ENCODE results near the gene LYSET.
"Not testable (repeated sequence)": the region's sequence is repeated elsewhere in the genome, so short reads cannot be mapped to it uniquely, and the experiment has no call there.

LYSET gene

DNA sequence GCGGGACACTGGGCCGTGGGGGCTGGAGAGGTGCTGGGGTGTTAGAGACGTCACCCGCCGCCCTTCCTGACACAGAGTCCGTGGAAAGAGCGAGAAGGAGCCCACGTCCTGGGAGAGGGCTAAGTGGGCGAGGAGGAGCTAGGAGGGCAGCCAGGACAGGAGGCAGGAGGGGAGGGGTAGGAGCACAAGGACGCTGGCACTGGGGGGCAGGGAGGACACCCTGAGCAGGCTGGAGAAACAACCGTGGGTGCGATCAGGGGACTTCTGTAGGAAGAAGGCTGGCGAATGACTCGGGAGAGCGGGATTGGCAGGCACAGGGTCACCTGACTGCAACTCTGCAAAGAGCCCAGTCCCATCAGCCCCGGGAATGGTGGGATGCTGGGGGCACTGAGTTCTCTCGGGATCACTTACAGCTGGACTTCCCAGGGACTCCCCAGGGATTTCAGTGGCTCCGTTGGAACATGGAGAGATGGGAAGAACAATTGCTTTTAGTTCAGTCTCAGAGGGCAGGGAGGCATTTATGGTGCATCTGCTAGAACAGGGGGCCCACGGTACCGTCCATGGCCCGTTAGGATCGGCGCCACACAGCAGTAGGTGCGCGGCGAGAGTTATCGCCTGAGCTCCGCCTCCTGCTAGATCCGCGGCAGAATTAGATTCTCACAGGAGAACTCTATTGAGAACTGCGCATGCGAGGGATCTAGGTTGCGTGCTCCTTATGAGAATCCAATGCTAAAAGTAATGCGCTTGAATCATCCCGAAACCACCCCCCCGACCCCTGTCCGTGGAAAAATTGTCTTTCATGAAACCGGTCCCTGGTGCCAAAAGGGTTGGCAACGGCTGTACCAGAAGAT lies 46.2 kb downstream of the LYSET start:
- Histone ChIP-seq H3K9ac (ENCODE audit: low read length) (no peak overlapping the region), H3K79me2 (ENCODE audit: insufficient read depth, low read length) (no peaks in the 10 kb centered on the region), H2AFZ (ENCODE audit: low read length) (no peak overlapping the region), H3K4me1 (ENCODE audit: insufficient read depth, low read length, severe bottlenecking) (no peaks in the 10 kb centered on the region), H3K9me3 (ENCODE audit: low read length) (no peaks in the 10 kb centered on the region), H3K4me2 (ENCODE audit: low read length) (no peak overlapping the region), H3K36me3 (ENCODE audit: insufficient read depth, low read length) (peaks cover 24% of the 10 kb centered on the region), H3K4me3 (ENCODE audit: low read depth, low read length, poor library complexity, severe bottlenecking) (no peak overlapping the region), H3K27ac (ENCODE audit: low read depth, low read length, poor library complexity, severe bottlenecking) (no peak overlapping the region), H4K20me1 (ENCODE audit: insufficient read depth, low read length) (no peaks in the 10 kb centered on the region), H3F3A (ENCODE audit: insufficient read depth, low read length) (no peaks in the 10 kb centered on the region; the same call in 1 of the 2 replicates), H3K9me2 (ENCODE audit: low read depth, low read length) (no peaks in the 10 kb centered on the region), H3K27me3 (ENCODE audit: insufficient read depth, low read length) (no peaks in the 10 kb centered on the region; the same call in 1 of the 2 replicates)
- TF ChIP-seq, protein P1, sequence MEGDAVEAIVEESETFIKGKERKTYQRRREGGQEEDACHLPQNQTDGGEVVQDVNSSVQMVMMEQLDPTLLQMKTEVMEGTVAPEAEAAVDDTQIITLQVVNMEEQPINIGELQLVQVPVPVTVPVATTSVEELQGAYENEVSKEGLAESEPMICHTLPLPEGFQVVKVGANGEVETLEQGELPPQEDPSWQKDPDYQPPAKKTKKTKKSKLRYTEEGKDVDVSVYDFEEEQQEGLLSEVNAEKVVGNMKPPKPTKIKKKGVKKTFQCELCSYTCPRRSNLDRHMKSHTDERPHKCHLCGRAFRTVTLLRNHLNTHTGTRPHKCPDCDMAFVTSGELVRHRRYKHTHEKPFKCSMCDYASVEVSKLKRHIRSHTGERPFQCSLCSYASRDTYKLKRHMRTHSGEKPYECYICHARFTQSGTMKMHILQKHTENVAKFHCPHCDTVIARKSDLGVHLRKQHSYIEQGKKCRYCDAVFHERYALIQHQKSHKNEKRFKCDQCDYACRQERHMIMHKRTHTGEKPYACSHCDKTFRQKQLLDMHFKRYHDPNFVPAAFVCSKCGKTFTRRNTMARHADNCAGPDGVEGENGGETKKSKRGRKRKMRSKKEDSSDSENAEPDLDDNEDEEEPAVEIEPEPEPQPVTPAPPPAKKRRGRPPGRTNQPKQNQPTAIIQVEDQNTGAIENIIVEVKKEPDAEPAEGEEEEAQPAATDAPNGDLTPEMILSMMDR (IDR thresholded peaks at IDR 0.05; ENCODE audit: low read length) = no peak
- no peak for TF ChIP-seq EZH2 (IDR thresholded peaks at IDR 0.05; ENCODE audit: borderline replicate concordance, low read length)

DNA sequence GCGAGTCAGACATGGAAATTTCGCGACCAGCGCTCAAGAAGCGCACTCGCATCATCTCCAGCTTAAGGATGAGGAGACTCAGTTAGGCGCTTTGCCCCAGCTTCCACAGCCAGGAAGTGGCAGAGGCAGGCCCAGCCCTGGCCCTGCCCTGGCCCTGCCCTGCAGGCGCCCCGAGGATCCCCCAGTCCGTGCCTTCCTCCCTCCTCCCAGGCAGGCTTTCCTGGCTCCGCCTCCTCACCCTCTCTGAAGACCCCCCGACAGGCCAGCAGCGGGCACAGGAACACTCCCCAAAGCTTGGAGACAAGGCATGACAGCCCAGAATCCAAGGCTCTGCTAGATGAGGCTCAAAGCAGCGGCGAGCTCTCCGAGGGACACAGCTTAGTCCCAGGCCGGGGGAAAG lies 47.0 kb downstream of the LYSET start:
- no peaks in the 10 kb centered on the region for H3K79me2 ChIP-seq (ENCODE audit: insufficient read depth, low read length)
- H2AFZ ChIP-seq (ENCODE audit: low read length) = no peak overlapping the region
- no peaks in the 10 kb centered on the region; the same call in 1 of the 2 replicates for H3K27me3 ChIP-seq (ENCODE audit: insufficient read depth, low read length)
- no peak overlapping the region for H3K9ac ChIP-seq (ENCODE audit: low read length)
- H3K9me3 ChIP-seq (ENCODE audit: low read length) = no peaks in the 10 kb centered on the region
- no peaks in the 10 kb centered on the region for H4K20me1 ChIP-seq (ENCODE audit: insufficient read depth, low read length)
- H3K36me3 ChIP-seq (ENCODE audit: insufficient read depth, low read length) = peaks cover 19% of the 10 kb centered on the region
- TF ChIP-seq, protein P1 (IDR thresholded peaks at IDR 0.05; ENCODE audit: low read length) = no peak
- TF ChIP-seq EZH2 (IDR thresholded peaks at IDR 0.05; ENCODE audit: borderline replicate concordance, low read length) = no peak
- no peak overlapping the region for H3K4me2 ChIP-seq (ENCODE audit: low read length)
- H3K4me1 ChIP-seq (ENCODE audit: insufficient read depth, low read length, severe bottlenecking) = no peaks in the 10 kb centered on the region
- H3K4me3 ChIP-seq (ENCODE audit: low read depth, low read length, poor library complexity, severe bottlenecking) = no peak overlapping the region
- no peak overlapping the region for H3K27ac ChIP-seq (ENCODE audit: low read depth, low read length, poor library complexity, severe bottlenecking)
- no peaks in the 10 kb centered on the region for H3K9me2 ChIP-seq (ENCODE audit: low read depth, low read length)
- H3F3A ChIP-seq (ENCODE audit: insufficient read depth, low read length) = no peaks in the 10 kb centered on the region; the same call in 1 of the 2 replicates

DNA sequence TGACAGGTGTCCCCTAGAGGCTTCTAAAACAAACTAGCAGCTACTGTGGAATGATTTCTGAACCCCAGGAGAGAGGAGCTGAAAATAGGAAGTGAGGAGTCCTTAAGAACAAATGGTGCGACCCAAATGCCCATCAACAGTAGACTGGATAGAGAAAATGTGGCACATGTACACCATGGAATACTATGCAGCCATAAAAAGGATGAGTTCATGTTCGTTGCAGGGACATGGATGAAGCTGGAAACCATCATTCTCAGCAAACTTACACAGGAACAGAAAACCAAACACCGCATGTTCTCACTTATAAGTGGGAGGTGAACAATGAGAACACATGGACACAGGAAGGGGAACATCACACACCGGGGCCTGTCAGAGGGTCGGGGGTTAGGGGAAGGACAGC lies 48.0 kb downstream of the LYSET start:
- not testable (repeated sequence) for H3K9me2 ChIP-seq (ENCODE audit: low read depth, low read length); H3K27me3 ChIP-seq (ENCODE audit: insufficient read depth, low read length); H3K9ac ChIP-seq (ENCODE audit: low read length); H2AFZ ChIP-seq (ENCODE audit: low read length); H3K4me3 ChIP-seq (ENCODE audit: low read depth, low read length, poor library complexity, severe bottlenecking); H4K20me1 ChIP-seq (ENCODE audit: insufficient read depth, low read length); H3K79me2 ChIP-seq (ENCODE audit: insufficient read depth, low read length); H3K27ac ChIP-seq (ENCODE audit: low read depth, low read length, poor library complexity, severe bottlenecking); H3F3A ChIP-seq (ENCODE audit: insufficient read depth, low read length); H3K4me1 ChIP-seq (ENCODE audit: insufficient read depth, low read length, severe bottlenecking); H3K9me3 ChIP-seq (ENCODE audit: low read length); H3K4me2 ChIP-seq (ENCODE audit: low read length)
- peaks cover 10% of the 10 kb centered on the region for H3K36me3 ChIP-seq (ENCODE audit: insufficient read depth, low read length)

DNA sequence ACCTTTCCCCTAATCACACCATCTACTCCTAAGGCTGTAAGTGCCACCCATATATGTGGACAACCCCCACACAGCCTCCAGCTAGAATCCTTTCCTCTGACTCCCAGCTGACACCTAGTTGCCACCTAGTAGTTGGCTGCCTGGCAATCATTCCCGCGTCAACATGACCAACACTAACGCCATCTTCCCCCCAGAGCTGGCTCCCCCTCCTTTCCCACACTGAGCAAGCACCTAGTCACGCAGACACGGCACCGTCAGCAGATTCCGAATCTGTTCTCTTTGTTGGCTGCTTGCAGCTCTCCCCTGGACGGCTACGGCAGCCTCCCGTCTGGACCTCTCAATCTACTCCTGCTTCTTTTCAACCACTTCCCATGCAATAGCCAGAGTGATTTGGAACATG lies 49.7 kb downstream of the LYSET start:
- no peak overlapping the region for H3K4me2 ChIP-seq (ENCODE audit: low read length)

More for the DNA sequence above, 49.7 kb downstream of the LYSET start:
- no peak overlapping the region for H3K9ac ChIP-seq (ENCODE audit: low read length)
- no peaks in the 10 kb centered on the region for H3K36me3 ChIP-seq (ENCODE audit: insufficient read depth, low read length)
- H3K27me3 ChIP-seq (ENCODE audit: insufficient read depth, low read length) = no peaks in the 10 kb centered on the region; the same call in 1 of the 2 replicates
- no peaks in the 10 kb centered on the region for H3K79me2 ChIP-seq (ENCODE audit: insufficient read depth, low read length)
- no peak overlapping the region for H2AFZ ChIP-seq (ENCODE audit: low read length)
- no peak overlapping the region for H3K27ac ChIP-seq (ENCODE audit: low read depth, low read length, poor library complexity, severe bottlenecking)
- H3K4me1 ChIP-seq (ENCODE audit: insufficient read depth, low read length, severe bottlenecking) = no peaks in the 10 kb centered on the region
- no peak overlapping the region for H3K4me3 ChIP-seq (ENCODE audit: low read depth, low read length, poor library complexity, severe bottlenecking)
- no peaks in the 10 kb centered on the region for H3K9me3 ChIP-seq (ENCODE audit: low read length)
- H4K20me1 ChIP-seq (ENCODE audit: insufficient read depth, low read length) = no peaks in the 10 kb centered on the region
- no peaks in the 10 kb centered on the region; the same call in 1 of the 2 replicates for H3F3A ChIP-seq (ENCODE audit: insufficient read depth, low read length)
- no peaks in the 10 kb centered on the region for H3K9me2 ChIP-seq (ENCODE audit: low read depth, low read length)
- TF ChIP-seq EZH2 (IDR thresholded peaks at IDR 0.05; ENCODE audit: borderline replicate concordance, low read length) = no peak
- TF ChIP-seq, protein P1 (IDR thresholded peaks at IDR 0.05; ENCODE audit: low read length) = no peak
